Liver (tissue), 3 donors: Measurements from ENCODE around the gene RYR2.

Source experiments
- ATF3 ChIP-seq: IDR thresholded peaks from 2 replicates; pipeline ENCODE4 v1.6.1; 2016; ENCODE audit warnings: antibody characterized with exemption
- CTCF ChIP-seq: fragments of 150-350 bp; IDR thresholded peaks from 2 replicates; pipeline ENCODE4 v1.5.1; 2017; ENCODE audit warnings: improper control_type of control experiment, low read depth, low read length; ENCODE audit not compliant: missing input control
- FOXA1 ChIP-seq: IDR thresholded peaks from 2 replicates; pipeline ENCODE4 v1.6.1; 2016; ENCODE audit warnings: antibody characterized with exemption
- JUND ChIP-seq, 2 donors: IDR thresholded peaks; 2 replicates each; pipeline ENCODE4 v1.6.1; 2016; ENCODE audit warnings: antibody characterized with exemption in 2 of 2
- MAX ChIP-seq: IDR thresholded peaks from 2 replicates; pipeline ENCODE4 v1.6.1; 2016; ENCODE audit warnings: antibody characterized with exemption
- RAD21 ChIP-seq, 2 donors: IDR thresholded peaks; 2 replicates each; pipeline ENCODE4 v1.6.1; 2016; ENCODE audit warnings: antibody characterized with exemption in 2 of 2, mild to moderate bottlenecking in 2 of 2
- REST ChIP-seq: IDR thresholded peaks from 2 replicates; pipeline ENCODE4 v1.6.1; 2016; ENCODE audit warnings: antibody characterized with exemption, mild to moderate bottlenecking
- SP1 ChIP-seq: IDR thresholded peaks from 2 replicates; pipeline ENCODE4 v1.6.1; 2018; ENCODE audit warnings: antibody characterized with exemption, mild to moderate bottlenecking
- YY1 ChIP-seq: IDR thresholded peaks from 2 replicates; pipeline ENCODE4 v1.6.1; 2016; ENCODE audit warnings: antibody characterized with exemption, mild to moderate bottlenecking
- ZBTB33 ChIP-seq: IDR thresholded peaks from 2 replicates; pipeline ENCODE4 v1.6.1; 2016; ENCODE audit warnings: antibody characterized with exemption
- donor health status: healthy.
- donor health status: healthy.

GRCh38 chr1:237482777-237483176 lies 440.8 kb downstream of the RYR2 start:
- TF ChIP-seq RAD21 (IDR thresholded peaks at IDR 0.05) (no peak), CTCF (no peak), REST (no peak), MAX (no peak), YY1 (no peak), JUND (IDR thresholded peaks at IDR 0.05) (no peak), ATF3 (no peak), SP1 (no peak), FOXA1 (no peak), ZBTB33 (no peak)
